Measurements from ENCODE around the gene POR.

DNA sequence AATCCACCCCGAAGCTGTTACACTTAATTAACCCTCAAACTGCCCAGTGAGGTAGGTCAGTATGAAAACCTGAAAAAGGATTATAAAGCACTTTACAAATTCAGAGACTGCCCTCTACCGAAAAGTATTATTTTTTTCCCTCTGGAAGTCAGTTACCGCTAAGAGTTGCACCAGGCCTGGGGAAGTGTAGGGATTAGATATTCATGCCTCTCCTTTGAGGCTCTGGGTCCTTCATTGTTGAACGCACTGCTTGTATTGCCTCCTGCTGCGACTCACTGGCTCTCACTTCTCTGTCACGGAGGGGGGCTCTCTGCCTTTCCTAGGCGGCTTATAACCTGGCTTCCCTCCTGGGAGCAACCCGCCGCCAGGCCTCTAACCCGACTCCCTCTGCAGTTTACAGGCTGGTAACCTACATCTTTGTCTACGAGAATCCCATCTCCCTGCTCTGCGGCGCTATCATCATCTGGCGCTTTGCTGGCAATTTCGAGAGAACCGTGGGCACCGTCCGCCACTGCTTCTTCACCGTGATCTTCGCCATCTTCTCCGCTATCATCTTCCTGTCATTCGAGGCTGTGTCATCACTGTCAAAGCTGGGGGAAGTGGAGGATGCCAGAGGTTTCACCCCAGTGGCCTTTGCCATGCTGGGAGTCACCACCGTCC is 33.4 kb upstream of the POR start:
- TF ChIP-seq CTCF (IDR thresholded peaks at IDR 0.05) (no peak), EZH2 (IDR thresholded peaks at IDR 0.05; ENCODE audit: borderline replicate concordance, insufficient read depth, low read depth, low read length, poor library complexity, severe bottlenecking) (no peak)
